ENCODE results near the gene GNB4. TPM values are rescaled to one million over a fixed set of nuclear protein-coding genes. Genes with fewer than 3 reads are reported as not detected.

Gene GNB4
- total and polyA plus RNA-seq, 9 donors: 4.5 to 19.1 (median 11.6) TPM

GRCh38 chr3:179486806-179487205 lies 35.5 kb upstream of the GNB4 start:
- no peak overlapping the region for H3K27ac ChIP-seq
- WGBS, 3 donors: 82 to 88% (median 82%) methylated on average over 3 of the region's 3 CpGs
- no peaks in the 10 kb centered on the region for H3K4me1 ChIP-seq (ENCODE audit: insufficient read depth)
- no peaks in the 10 kb centered on the region for H3K27me3 ChIP-seq
- no peak for DNase-seq
- H3K4me3 ChIP-seq: no peak overlapping the region
- intact Hi-C loops (cut with DNase I): loop anchor here in 1 of 4 donors (10.0 kb wide), 1 partner anchor 592 kb away; no protein-coding TSS in a partner anchor
- TF ChIP-seq EP300 (IDR thresholded peaks at IDR 0.05) (no peak), POLR2A (IDR thresholded peaks at IDR 0.05) (no peak), CTCF (IDR thresholded peaks at IDR 0.05) (no peak)
- H3K9me3 ChIP-seq: no peaks in the 10 kb centered on the region
- no peaks in the 10 kb centered on the region for H3K36me3 ChIP-seq

GRCh38 chr3:179482857-179483256 lies 31.6 kb upstream of the GNB4 start:
- H3K4me1 ChIP-seq (ENCODE audit: insufficient read depth): no peaks in the 10 kb centered on the region
- no peak overlapping the region for H3K4me3 ChIP-seq
- no peak for TF ChIP-seq POLR2A (IDR thresholded peaks at IDR 0.05)
- TF ChIP-seq EP300 (IDR thresholded peaks at IDR 0.05): no peak
- no peak for TF ChIP-seq CTCF (IDR thresholded peaks at IDR 0.05)
- H3K27me3 ChIP-seq: no peaks in the 10 kb centered on the region
- WGBS, 3 donors: 79 to 85% (median 84%) methylated on average over 3 of the region's 3 CpGs
- intact Hi-C loops (cut with DNase I): loop anchor here in 1 of 4 donors (10.0 kb wide), 1 partner anchor 588 kb away; no protein-coding TSS in a partner anchor
- H3K36me3 ChIP-seq: no peaks in the 10 kb centered on the region
- H3K9me3 ChIP-seq: no peaks in the 10 kb centered on the region
- DNase-seq: no peak
- no peak overlapping the region for H3K27ac ChIP-seq

GRCh38 chr3:179476215-179476614 lies 24.9 kb upstream of the GNB4 start:
- WGBS, 3 donors: 84 to 94% (median 86%) methylated on average over 2 of the region's 2 CpGs
- Histone ChIP-seq H3K4me3 (no peak overlapping the region), H3K27ac (no peak overlapping the region), H3K9me3 (no peaks in the 10 kb centered on the region), H3K36me3 (no peaks in the 10 kb centered on the region), H3K27me3 (no peaks in the 10 kb centered on the region), H3K4me1 (ENCODE audit: insufficient read depth) (no peaks in the 10 kb centered on the region)
- DNase-seq: no peak
- TF ChIP-seq POLR2A (IDR thresholded peaks at IDR 0.05) (no peak), CTCF (IDR thresholded peaks at IDR 0.05) (no peak), EP300 (IDR thresholded peaks at IDR 0.05) (no peak)
- intact Hi-C loops (cut with DNase I): no loop called here

GRCh38 chr3:179474480-179474879 lies 23.2 kb upstream of the GNB4 start:
- no peak for DNase-seq
- H3K9me3 ChIP-seq: no peaks in the 10 kb centered on the region
- no peak for TF ChIP-seq EP300 (IDR thresholded peaks at IDR 0.05)
- TF ChIP-seq POLR2A (IDR thresholded peaks at IDR 0.05): no peak
- intact Hi-C loops (cut with DNase I): no loop called here
- H3K4me1 ChIP-seq (ENCODE audit: insufficient read depth): no peaks in the 10 kb centered on the region
- no peak overlapping the region for H3K4me3 ChIP-seq
- no peaks in the 10 kb centered on the region for H3K36me3 ChIP-seq
- H3K27me3 ChIP-seq: no peaks in the 10 kb centered on the region
- no peak overlapping the region for H3K27ac ChIP-seq

- intact Hi-C loops (cut with DNase I): no loop called here
- Histone ChIP-seq H3K27ac (no peak overlapping the region), H3K27me3 (no peaks in the 10 kb centered on the region), H3K9me3 (no peaks in the 10 kb centered on the region), H3K4me1 (ENCODE audit: insufficient read depth) (no peaks in the 10 kb centered on the region), H3K36me3 (no peaks in the 10 kb centered on the region), H3K4me3 (no peak overlapping the region)
- TF ChIP-seq POLR2A (IDR thresholded peaks at IDR 0.05) (no peak), CTCF (IDR thresholded peaks at IDR 0.05) (no peak), EP300 (IDR thresholded peaks at IDR 0.05) (no peak)
- WGBS, 3 donors: 50 to 64% (median 58%) methylated on average over 4 of the region's 4 CpGs
- no peak for DNase-seq
Observed at GRCh38 chr3:179473565-179473964, 22.3 kb upstream of the GNB4 start.

Data from ovary (tissue), 9 donors.